Measurements from ENCODE around the gene DAZL. TPM values are rescaled to one million over a fixed set of nuclear protein-coding genes. Genes with fewer than 3 reads are reported as not detected.

Gene DAZL
- total RNA-seq, 2 donors from 2014 or later, result 21.5 TPM; not detected in 1

DNA sequence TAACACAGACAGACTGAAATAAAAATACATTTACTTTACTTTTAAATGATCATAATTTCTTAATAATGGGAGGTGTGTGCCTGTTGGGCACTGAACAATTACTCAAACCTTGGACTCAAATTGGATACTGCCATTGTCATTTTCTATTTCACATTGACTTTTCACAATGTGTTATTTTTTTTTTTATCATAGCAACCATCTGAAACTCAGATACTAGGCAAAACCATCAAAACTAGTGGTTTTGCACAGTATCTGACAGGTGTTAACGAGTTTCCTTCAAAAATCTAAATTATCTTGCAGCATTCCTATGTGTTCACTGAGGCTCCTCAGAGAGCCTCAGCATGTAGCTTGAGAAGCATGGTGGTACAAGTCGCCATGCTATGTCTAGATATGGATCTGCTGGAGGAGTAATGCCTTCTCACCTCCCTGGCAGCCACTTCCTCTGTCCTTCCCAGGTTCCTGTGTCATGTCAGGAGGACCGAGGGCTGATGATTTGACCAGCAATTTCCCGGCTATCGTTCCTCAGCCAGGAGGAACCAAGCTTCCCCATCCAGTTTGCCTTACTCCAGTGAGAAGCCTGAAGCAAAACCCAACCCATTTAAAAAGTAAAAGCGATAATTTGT lies 61.9 kb downstream of the DAZL start:
- 87% methylated on average over 6 of the region's 6 CpGs for WGBS
- no peak for DNase-seq (ENCODE audit: low spot score)
- intact Hi-C loops (cut with DNase I), result no loop called here
- Histone ChIP-seq H3K4me1 (replicated peaks) (no peaks in the 10 kb centered on the region), H3K27ac (no peak overlapping the region), H3K36me3 (no peaks in the 10 kb centered on the region), H3K27me3 (replicated peaks; ENCODE audit: insufficient read depth) (no peaks in the 10 kb centered on the region), H3K4me3 (no peak overlapping the region), H3K9me3 (no peaks in the 10 kb centered on the region)
- TF ChIP-seq POLR2AphosphoS5 (IDR thresholded peaks at IDR 0.05), result no peak
- TF ChIP-seq, protein P1, sequence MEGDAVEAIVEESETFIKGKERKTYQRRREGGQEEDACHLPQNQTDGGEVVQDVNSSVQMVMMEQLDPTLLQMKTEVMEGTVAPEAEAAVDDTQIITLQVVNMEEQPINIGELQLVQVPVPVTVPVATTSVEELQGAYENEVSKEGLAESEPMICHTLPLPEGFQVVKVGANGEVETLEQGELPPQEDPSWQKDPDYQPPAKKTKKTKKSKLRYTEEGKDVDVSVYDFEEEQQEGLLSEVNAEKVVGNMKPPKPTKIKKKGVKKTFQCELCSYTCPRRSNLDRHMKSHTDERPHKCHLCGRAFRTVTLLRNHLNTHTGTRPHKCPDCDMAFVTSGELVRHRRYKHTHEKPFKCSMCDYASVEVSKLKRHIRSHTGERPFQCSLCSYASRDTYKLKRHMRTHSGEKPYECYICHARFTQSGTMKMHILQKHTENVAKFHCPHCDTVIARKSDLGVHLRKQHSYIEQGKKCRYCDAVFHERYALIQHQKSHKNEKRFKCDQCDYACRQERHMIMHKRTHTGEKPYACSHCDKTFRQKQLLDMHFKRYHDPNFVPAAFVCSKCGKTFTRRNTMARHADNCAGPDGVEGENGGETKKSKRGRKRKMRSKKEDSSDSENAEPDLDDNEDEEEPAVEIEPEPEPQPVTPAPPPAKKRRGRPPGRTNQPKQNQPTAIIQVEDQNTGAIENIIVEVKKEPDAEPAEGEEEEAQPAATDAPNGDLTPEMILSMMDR (IDR thresholded peaks at IDR 0.05), result no peak
- TF ChIP-seq POLR2A (IDR thresholded peaks at IDR 0.05), result no peak

DNA sequence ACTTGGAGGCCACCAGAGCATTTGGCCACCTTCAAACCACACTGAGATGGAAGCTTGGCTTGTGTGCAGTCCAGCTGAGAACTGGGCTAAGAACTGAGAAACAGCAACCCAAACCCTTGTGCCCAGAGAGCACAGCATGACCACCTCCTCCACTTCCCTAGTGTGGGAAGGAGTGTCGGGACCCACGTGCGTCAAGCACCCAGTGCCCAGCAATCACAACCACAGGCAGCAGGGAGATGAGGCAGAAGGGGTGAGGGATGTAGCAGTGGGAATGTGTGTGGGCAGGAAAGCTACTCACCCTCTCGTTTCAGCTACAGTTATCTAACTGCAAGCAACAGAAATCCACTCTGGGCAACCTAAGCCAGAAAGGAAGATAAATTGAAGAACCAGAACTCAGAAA lies 66.7 kb downstream of the DAZL start:
- intact Hi-C loops (cut with DNase I), result no loop called here

GRCh38 chr3:16536996-16537395 lies 68.2 kb downstream of the DAZL start:
- no peak for DNase-seq (ENCODE audit: low spot score)
- TF ChIP-seq POLR2A (IDR thresholded peaks at IDR 0.05), result no peak
- TF ChIP-seq POLR2AphosphoS5 (IDR thresholded peaks at IDR 0.05), result no peak
- TF ChIP-seq, protein P1 (IDR thresholded peaks at IDR 0.05), result no peak
- Histone ChIP-seq H3K9me3 (no peaks in the 10 kb centered on the region), H3K36me3 (no peaks in the 10 kb centered on the region), H3K4me3 (no peak overlapping the region), H3K4me1 (replicated peaks) (no peaks in the 10 kb centered on the region), H3K27me3 (replicated peaks; ENCODE audit: insufficient read depth) (no peaks in the 10 kb centered on the region), H3K27ac (no peak overlapping the region)
- 60% methylated on average over 3 of the region's 3 CpGs for WGBS
- intact Hi-C loops (cut with DNase I), result no loop called here

More for the DNA sequence above, 66.7 kb downstream of the DAZL start:
- TF ChIP-seq POLR2AphosphoS5 (IDR thresholded peaks at IDR 0.05) (no peak), POLR2A (IDR thresholded peaks at IDR 0.05) (no peak)
- TF ChIP-seq, protein P1 (IDR thresholded peaks at IDR 0.05), result no peak
- H3K36me3 ChIP-seq, result no peaks in the 10 kb centered on the region
- WGBS, result 80% methylated on average over 4 of the region's 4 CpGs
- no peak overlapping the region for H3K4me3 ChIP-seq
- no peaks in the 10 kb centered on the region for H3K9me3 ChIP-seq
- no peak for DNase-seq (ENCODE audit: low spot score)
- no peak overlapping the region for H3K27ac ChIP-seq
- no peaks in the 10 kb centered on the region for H3K27me3 ChIP-seq (replicated peaks; ENCODE audit: insufficient read depth)
- no peaks in the 10 kb centered on the region for H3K4me1 ChIP-seq (replicated peaks)

Other genes starting within 250 kb of the DAZL start
- 10 to 100 TPM in 1 of 2 donors, 1 to 10 TPM in 1; 7.4 to 16.1 TPM for gene RFTN1, start 91.7 kb downstream of the DAZL start, total RNA-seq